Epithelial cell of proximal tubule (primary cell): Measurements from ENCODE around the gene ROR1. TPM values are rescaled to one million over a fixed set of nuclear protein-coding genes. Genes with fewer than 3 reads are reported as not detected.

Experiments
- DNase-seq: peaks from one replicate; pipeline ENCODE4 v3.0.0-alpha.2; 2011; ENCODE audit warnings: low read depth
- H3K4me3 ChIP-seq: 2 replicates; pipeline ENCODE4 v1.5.1; 2011; ENCODE audit warnings: low read depth, mild to moderate bottlenecking, low read length
- total RNA-seq: library from RNA; depleted of rRNA; stranded (reverse); fragments of >200 nt; gene quantifications from 2 replicates; pipeline ENCODE4 v1.2.3, GENCODE V29; 2015
- TF ChIP-seq, protein P1 (sequence below): conservative IDR thresholded peaks from 2 replicates; pipeline ENCODE4 v1.5.1; 2012; ENCODE audit warnings: low read depth, mild to moderate bottlenecking, low read length

ROR1 gene
- total RNA-seq, 1 donor from 2014 or later, result 5.9 TPM

DNA sequence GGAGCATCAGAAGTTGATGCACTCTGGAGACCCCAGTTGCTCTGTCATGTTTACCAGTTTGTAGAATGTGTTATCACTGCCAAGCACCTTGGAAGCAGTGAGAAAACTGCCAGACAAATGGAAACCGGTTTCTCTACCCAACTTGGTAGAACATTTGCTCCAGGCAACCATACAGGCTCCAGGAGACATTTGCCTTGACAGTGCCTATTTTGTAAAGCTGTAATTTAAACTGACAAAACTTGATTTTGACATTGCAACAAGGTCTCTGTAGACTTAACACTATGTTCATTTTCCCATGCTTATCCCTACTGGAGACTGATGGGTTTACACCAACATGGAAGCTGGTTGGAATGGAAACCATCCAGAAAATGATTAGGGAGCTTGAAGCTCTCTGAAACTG, 97.6 kb downstream of the ROR1 start:
- H3K4me3 ChIP-seq, result no peak overlapping the region
- no peak for DNase-seq
- TF ChIP-seq, protein P1, sequence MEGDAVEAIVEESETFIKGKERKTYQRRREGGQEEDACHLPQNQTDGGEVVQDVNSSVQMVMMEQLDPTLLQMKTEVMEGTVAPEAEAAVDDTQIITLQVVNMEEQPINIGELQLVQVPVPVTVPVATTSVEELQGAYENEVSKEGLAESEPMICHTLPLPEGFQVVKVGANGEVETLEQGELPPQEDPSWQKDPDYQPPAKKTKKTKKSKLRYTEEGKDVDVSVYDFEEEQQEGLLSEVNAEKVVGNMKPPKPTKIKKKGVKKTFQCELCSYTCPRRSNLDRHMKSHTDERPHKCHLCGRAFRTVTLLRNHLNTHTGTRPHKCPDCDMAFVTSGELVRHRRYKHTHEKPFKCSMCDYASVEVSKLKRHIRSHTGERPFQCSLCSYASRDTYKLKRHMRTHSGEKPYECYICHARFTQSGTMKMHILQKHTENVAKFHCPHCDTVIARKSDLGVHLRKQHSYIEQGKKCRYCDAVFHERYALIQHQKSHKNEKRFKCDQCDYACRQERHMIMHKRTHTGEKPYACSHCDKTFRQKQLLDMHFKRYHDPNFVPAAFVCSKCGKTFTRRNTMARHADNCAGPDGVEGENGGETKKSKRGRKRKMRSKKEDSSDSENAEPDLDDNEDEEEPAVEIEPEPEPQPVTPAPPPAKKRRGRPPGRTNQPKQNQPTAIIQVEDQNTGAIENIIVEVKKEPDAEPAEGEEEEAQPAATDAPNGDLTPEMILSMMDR, result no peak

DNA sequence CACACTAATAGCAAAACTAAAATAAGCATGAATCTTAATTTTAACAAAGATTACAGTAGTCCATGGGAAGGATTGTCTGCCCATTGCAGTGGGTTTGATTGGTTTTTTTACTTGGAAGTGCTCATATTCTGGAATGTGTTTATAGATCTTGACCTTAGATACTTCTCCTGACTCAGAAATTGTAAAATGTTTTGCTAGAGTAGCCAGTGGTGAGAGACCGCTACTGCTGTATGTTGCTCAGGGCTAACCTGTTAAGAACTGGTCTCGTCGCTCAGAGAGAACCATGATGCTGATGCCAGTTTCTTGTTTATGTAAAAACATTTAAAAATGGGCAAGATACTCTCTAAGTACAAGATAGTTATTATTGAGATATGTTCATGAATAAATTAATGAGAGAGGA, 99.9 kb downstream of the ROR1 start:
- H3K4me3 ChIP-seq, result no peak overlapping the region
- DNase-seq, result no peak
- TF ChIP-seq, protein P1, result no peak

DNA sequence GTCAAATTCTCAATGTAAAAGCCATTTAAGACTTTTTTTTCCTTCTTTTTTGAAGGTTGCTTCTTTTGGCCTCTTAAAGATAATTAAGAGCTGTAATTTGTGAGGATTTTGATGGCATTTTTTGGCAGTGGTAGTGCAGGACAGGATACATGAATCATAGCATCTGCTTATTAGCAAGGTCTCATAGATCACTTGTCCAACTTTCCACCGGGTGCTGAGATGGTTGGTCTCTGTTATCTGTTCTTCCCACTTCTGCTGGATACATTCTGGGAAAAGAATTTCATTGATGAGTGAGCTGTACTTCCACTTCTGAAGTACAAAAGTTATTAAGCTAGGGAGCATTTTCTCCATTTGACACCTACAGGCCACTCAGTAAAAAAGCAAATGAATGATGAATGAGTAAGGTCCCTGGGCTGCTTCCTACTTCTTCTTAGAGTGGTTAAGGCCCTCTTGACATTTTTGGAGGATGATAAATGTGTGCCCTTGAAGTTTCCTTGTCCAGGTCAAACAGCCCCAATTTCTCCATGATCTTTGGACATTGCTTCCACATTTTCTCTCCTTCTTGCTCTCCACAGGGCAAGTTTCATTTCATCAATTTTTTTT, 100.6 kb downstream of the ROR1 start:
- TF ChIP-seq, protein P1, result no peak
- H3K4me3 ChIP-seq, result no peak overlapping the region
- DNase-seq, result no peak

DNA sequence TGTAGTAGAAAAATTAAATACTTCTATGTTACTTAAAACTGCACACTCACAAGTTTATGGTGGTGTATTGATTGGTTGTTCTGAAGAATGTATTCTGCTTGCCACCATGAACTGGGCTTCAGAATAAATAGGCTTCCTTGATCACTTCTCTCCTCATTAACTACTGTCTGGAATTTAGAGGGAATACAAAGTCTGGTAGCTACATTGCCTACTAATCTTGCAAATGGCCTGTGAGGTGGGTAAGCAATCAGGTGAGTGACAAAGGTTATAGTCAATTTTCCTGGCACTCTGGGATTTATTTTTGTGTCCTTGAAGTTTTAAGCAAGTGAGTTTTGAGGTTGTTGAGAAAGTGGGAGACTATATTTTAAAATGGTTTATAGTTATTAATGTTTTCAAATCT, 101.8 kb downstream of the ROR1 start:
- no peak overlapping the region for H3K4me3 ChIP-seq
- DNase-seq, result no peak
- TF ChIP-seq, protein P1, result no peak

DNA sequence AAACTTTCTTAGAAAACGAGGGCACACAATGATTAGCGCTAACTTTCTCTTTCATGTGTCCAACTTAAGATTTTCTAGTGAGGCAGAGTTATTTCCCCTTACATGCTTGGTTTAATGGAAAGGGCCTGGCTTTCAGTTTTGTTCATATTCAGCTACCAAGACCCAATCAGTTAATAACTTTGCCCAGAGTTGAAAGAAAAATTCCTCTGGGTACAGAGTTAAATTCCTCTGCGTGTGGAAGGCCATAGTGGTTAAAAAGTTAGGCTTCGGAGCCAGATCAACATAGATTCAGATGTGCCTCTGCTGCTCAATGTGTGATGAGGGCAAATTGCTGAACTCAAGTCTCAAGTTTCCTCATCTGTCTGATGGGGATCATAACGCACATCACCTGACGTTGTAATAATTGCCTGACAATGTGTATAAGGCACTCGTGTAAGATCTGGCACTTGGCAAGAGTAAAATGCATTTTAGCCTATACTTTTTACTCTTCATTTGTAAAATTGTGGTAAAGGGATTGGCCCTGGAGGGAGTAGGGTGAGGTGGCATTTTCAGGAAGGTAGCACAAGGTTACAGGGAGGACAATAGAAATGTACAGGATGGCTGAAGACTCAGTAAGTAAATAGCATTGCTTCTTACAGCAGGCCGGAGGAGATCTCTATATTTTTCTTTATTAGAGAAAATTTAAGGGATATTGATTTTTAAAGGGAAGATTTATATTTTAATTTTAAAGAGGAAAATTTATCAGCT, 103.4 kb downstream of the ROR1 start:
- TF ChIP-seq, protein P1, result no peak
- DNase-seq, result no peak
- H3K4me3 ChIP-seq, result no peak overlapping the region

DNA sequence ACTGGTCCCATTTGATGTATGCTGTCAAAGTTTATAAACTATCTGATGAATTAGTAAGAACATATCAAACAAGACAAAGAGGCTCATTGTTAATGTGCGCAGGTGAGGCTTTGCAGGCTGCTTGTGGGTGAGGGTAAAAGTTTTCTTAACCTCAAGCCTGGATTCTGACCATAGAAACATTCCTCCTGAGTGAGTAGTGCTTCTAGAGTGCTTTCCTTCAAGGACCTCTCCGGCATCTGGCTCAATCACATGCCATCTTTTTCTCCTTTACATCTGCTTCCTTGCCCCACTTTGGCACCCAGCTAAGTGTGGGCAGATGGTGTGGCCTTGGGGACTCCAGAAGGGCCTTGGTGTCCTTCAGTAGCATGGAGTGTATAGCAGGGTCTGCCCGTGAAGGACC, 104.0 kb downstream of the ROR1 start:
- DNase-seq, result peak; percentile 64
- no peak overlapping the region for H3K4me3 ChIP-seq
- TF ChIP-seq, protein P1, result no peak

DNA sequence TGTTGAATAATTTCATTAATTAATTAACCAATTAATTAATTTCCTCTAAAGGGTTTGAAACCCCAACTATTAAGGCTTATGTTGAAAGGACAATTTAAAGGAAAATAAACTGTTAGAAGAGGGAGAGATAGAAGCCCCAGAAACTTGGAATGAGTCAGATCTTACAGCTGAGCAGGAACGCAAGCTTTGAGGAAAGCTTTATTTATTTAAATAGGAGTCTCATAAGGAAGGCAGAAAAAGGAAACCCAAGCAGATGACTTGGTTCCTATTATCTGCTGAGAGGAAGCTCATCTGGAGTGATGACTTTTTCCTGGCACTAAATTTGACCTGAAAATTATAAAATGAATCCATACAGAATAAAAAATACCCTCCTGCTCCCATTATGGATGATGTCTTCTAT, 105.1 kb downstream of the ROR1 start:
- TF ChIP-seq, protein P1, result no peak
- no peak for DNase-seq
- H3K4me3 ChIP-seq, result no peak overlapping the region
